GM18517 (cell line): ENCODE data around the gene APOA5.
"Not testable (repeated sequence)": the region's sequence is repeated elsewhere in the genome, so short reads cannot be mapped to it uniquely, and the experiment has no call there.

Source experiments
- ATAC-seq: cut with Tn5 transposase; IDR thresholded peaks from one replicate; pipeline ENCODE4 v1.9.1; 2021; ENCODE audit warnings: mild to moderate bottlenecking, moderate library complexity; ENCODE audit not compliant: unreplicated experiment

The APOA5 gene

GRCh38 chr11:116776522-116776984 lies 15.1 kb downstream of the APOA5 start:
- no peak for ATAC-seq

- no peak for ATAC-seq
These were observed 15.7 kb downstream of the APOA5 start for GRCh38 chr11:116775975-116776374.

- no peak for ATAC-seq
These were observed 17.0 kb downstream of the APOA5 start for GRCh38 chr11:116774661-116775060.

- peak; percentile 4 for ATAC-seq
These were observed 18.2 kb downstream of the APOA5 start for GRCh38 chr11:116773203-116774097.

- ATAC-seq: peak; percentile 77
These were observed 19.1 kb downstream of the APOA5 start, which contains the start of gene BUD13 for GRCh38 chr11:116772443-116773202. BUD13 (minus strand) TSS chr11:116772987; CDS start chr11:116772964, 23 bp downstream.

- ATAC-seq: no peak
These were observed 19.7 kb downstream of the APOA5 start for GRCh38 chr11:116771935-116772334.

- no peak for ATAC-seq
These were observed 29.5 kb downstream of the APOA5 start for GRCh38 chr11:116762132-116762531.

- not testable (repeated sequence) for ATAC-seq
These were observed 35.6 kb downstream of the APOA5 start for GRCh38 chr11:116756044-116756443.

GRCh38 chr11:116750070-116750718 lies 41.5 kb downstream of the APOA5 start:
- no peak for ATAC-seq

- ATAC-seq: no peak
These were observed 49.6 kb downstream of the APOA5 start for GRCh38 chr11:116742104-116742503.

- no peak for ATAC-seq
These were observed 50.9 kb downstream of the APOA5 start for GRCh38 chr11:116740741-116741140.
